PC-3 (cell line): Measurements from ENCODE around the gene MAML3. TPM values are rescaled to one million over a fixed set of nuclear protein-coding genes. Genes with fewer than 3 reads are reported as not detected.

Experiments used
- ATAC-seq: fragments of 200-7000 bp; cut with Tn5 transposase; 2 replicates; pipeline ENCODE4 v1.9.1; 2020; ENCODE audit warnings: mild to moderate bottlenecking, moderate library complexity
- BruUV-seq: library from RNA; stranded (reverse); fragments of 400-500 nt; replicated peaks from 2 replicates; lab custom pipeline; 2021; lab: Mats Ljungman, UMichigan
- CTCF ChIA-PET: fragments of 300-600 bp; sonication (Branson Sonifier 250); formaldehyde crosslinking; loops from one replicate; lab custom pipeline; 2022; ENCODE audit warnings: antibody characterized with exemption; lab: Charles Lee
- POLR2A ChIA-PET: fragments of 300-600 bp; sonication (Branson Sonifier 250); formaldehyde crosslinking; loops from one replicate; lab custom pipeline; 2022; ENCODE audit warnings: antibody characterized with exemption; ENCODE audit not compliant: unreplicated experiment; lab: Charles Lee
- DNase-seq: peaks from one replicate; pipeline ENCODE4 v3.0.0-alpha.2; 2015
- H2AFZ ChIP-seq: fragments of 300-600 bp; sonication (generic); 2 replicates; pipeline ENCODE4 v1.6.0; 2016; ENCODE audit warnings: antibody characterized with exemption, low read length
- H3F3A ChIP-seq: fragments of 300-600 bp; sonication (generic); one replicate; pipeline ENCODE4 v1.6.0; 2017; ENCODE audit warnings: antibody characterized with exemption, low read length, control low read depth, mild to moderate bottlenecking; ENCODE audit not compliant: unreplicated experiment
- H3K27ac ChIP-seq: fragments of 300-600 bp; sonication (generic); 2 replicates; pipeline ENCODE4 v1.5.1; 2016; ENCODE audit warnings: mild to moderate bottlenecking, low read length
- H3K27me3 ChIP-seq: fragments of 300-600 bp; sonication (generic); 2 replicates; pipeline ENCODE4 v1.6.1; 2016; ENCODE audit warnings: low read length, mixed read lengths
- H3K36me3 ChIP-seq: fragments of 300-600 bp; sonication (generic); 2 replicates; pipeline ENCODE4 v1.6.1; 2016; ENCODE audit warnings: low read depth, mixed run types, low read length, mixed read lengths
- H3K4me1 ChIP-seq: fragments of 300-600 bp; sonication (generic); 2 replicates; pipeline ENCODE4 v1.5.1; 2016; ENCODE audit warnings: low read length; ENCODE audit not compliant: insufficient read depth
- H3K4me2 ChIP-seq: fragments of 300-600 bp; sonication (generic); 2 replicates; pipeline ENCODE4 v1.6.0; 2016; ENCODE audit warnings: low read length
- H3K4me3 ChIP-seq: fragments of 300-600 bp; sonication (generic); 2 replicates; pipeline ENCODE4 v1.5.1; 2016; ENCODE audit warnings: mild to moderate bottlenecking, low read length, mixed read lengths
- H3K79me2 ChIP-seq: fragments of 300-600 bp; sonication (generic); 2 replicates; pipeline ENCODE4 v1.6.1; 2017; ENCODE audit warnings: low read length, mixed read lengths
- H3K9ac ChIP-seq: fragments of 300-600 bp; sonication (generic); 2 replicates; pipeline ENCODE4 v1.6.0; 2016; ENCODE audit warnings: mild to moderate bottlenecking, low read length
- H3K9me2 ChIP-seq: fragments of 300-600 bp; sonication (generic); replicated peaks from 2 replicates; pipeline ENCODE4 v1.6.1; 2016; ENCODE audit warnings: mixed run types, low read length, mixed read lengths
- H3K9me3 ChIP-seq: fragments of 300-600 bp; sonication (generic); 2 replicates; pipeline ENCODE4 v1.6.1; 2016; ENCODE audit warnings: low read length, mixed read lengths
- H4K20me1 ChIP-seq: fragments of 300-600 bp; sonication (generic); 2 replicates; pipeline ENCODE4 v1.6.1; 2016; ENCODE audit warnings: low read length, mixed read lengths
- CTCF ChIP-seq: fragments of 300-600 bp; sonication (generic); conservative IDR thresholded peaks from 2 replicates; pipeline ENCODE4 v1.5.1; 2017; ENCODE audit warnings: antibody characterized with exemption, low read depth, mild to moderate bottlenecking, low read length
- EZH2 ChIP-seq: fragments of 300-600 bp; sonication (generic); IDR thresholded peaks from one replicate; pipeline ENCODE4 v1.6.1; 2017; ENCODE audit warnings: antibody characterized with exemption, mild to moderate bottlenecking, low read length; ENCODE audit not compliant: unreplicated experiment
- EZH2phosphoT487 ChIP-seq: fragments of 300-600 bp; sonication (generic); IDR thresholded peaks from 2 replicates; pipeline ENCODE4 v1.6.1; 2018; ENCODE audit warnings: mild to moderate bottlenecking, antibody characterized with exemption, low read length, borderline replicate concordance
- intact Hi-C: fragments of 100-400 bp; cut with micrococcal nuclease; formaldehyde crosslinking; loops from 2 replicates; pipeline ENCODE4 v1.9.0; 2023
- total RNA-seq: library from RNA; depleted of rRNA; stranded (reverse); fragments of >200 nt; gene quantifications from 2 replicates; pipeline ENCODE4 v1.2.3, GENCODE V29; 2014

The MAML3 gene
- total RNA-seq, 1 experiment from 2014 or later, result 4.3 TPM

- Histone ChIP-seq H3K4me2 (peak overlapping the region; percentile 29), H3K4me3 (no peak overlapping the region), H4K20me1 (no peaks in the 10 kb centered on the region), H3K79me2 (no peaks in the 10 kb centered on the region), H3K4me1 (peaks cover 11% of the 10 kb centered on the region), H3K9me2 (no peaks in the 10 kb centered on the region), H3F3A (no peaks in the 10 kb centered on the region), H3K27me3 (no peaks in the 10 kb centered on the region), H3K9me3 (no peaks in the 10 kb centered on the region), H3K36me3 (no peaks in the 10 kb centered on the region), H2AFZ (no peak overlapping the region), H3K27ac (peak overlapping the region; percentile 77), H3K9ac (no peak overlapping the region)
- CTCF ChIA-PET, result interaction anchor here (0.6 to 0.7 kb wide), 2 partner anchors 385 to 700 kb away, joined by 3 read pairs; no protein-coding TSS in a partner anchor
- TF ChIP-seq CTCF, result no peak
- no peak for TF ChIP-seq EZH2phosphoT487
- TF ChIP-seq EZH2, result no peak
- POLR2A ChIA-PET, result no interaction called here
- intact Hi-C loops, result no loop called here
- no TSS peak for BruUV-seq
- DNase-seq, result peak; percentile 87
- ATAC-seq, result peak; percentile 100
Observed at GRCh38 chr4:139872274-139872673, 281.7 kb downstream of the MAML3 start.

GRCh38 chr4:139869810-139870209 lies 284.2 kb downstream of the MAML3 start:
- no peak overlapping the region for H3K4me3 ChIP-seq
- H3K9me2 ChIP-seq, result no peaks in the 10 kb centered on the region
- H3K4me2 ChIP-seq, result no peak overlapping the region
- no peak overlapping the region for H2AFZ ChIP-seq
- ATAC-seq (no peak), DNase-seq (no peak)
- H3K9me3 ChIP-seq, result no peaks in the 10 kb centered on the region
- no peaks in the 10 kb centered on the region for H3F3A ChIP-seq
- no peaks in the 10 kb centered on the region for H3K36me3 ChIP-seq
- H3K27ac ChIP-seq, result no peak overlapping the region
- H3K27me3 ChIP-seq, result no peaks in the 10 kb centered on the region
- H3K9ac ChIP-seq, result no peak overlapping the region
- ChIA-PET CTCF (no interaction called here), POLR2A (no interaction called here)
- H3K79me2 ChIP-seq, result no peaks in the 10 kb centered on the region
- peaks cover 17% of the 10 kb centered on the region for H3K4me1 ChIP-seq
- intact Hi-C loops, result loop anchor here (10.0 kb wide), 1 partner anchor 135 kb away; no protein-coding TSS in a partner anchor
- BruUV-seq, result no TSS peak
- no peaks in the 10 kb centered on the region for H4K20me1 ChIP-seq
- TF ChIP-seq EZH2 (no peak), CTCF (no peak), EZH2phosphoT487 (no peak)

GRCh38 chr4:139866276-139866962 lies 287.6 kb downstream of the MAML3 start:
- ATAC-seq (no peak), DNase-seq (no peak)
- no peak overlapping the region for H3K4me2 ChIP-seq
- no peak overlapping the region for H2AFZ ChIP-seq
- no peaks in the 10 kb centered on the region for H3F3A ChIP-seq
- no peak overlapping the region for H3K4me3 ChIP-seq
- no peak overlapping the region for H3K9ac ChIP-seq
- no peaks in the 10 kb centered on the region for H3K27me3 ChIP-seq
- H3K9me3 ChIP-seq, result no peaks in the 10 kb centered on the region
- H3K36me3 ChIP-seq, result no peaks in the 10 kb centered on the region
- BruUV-seq, result no TSS peak
- H4K20me1 ChIP-seq, result no peaks in the 10 kb centered on the region
- peaks cover 8% of the 10 kb centered on the region for H3K4me1 ChIP-seq
- TF ChIP-seq EZH2phosphoT487 (no peak), CTCF (no peak), EZH2 (no peak)
- H3K27ac ChIP-seq, result no peak overlapping the region
- no peaks in the 10 kb centered on the region for H3K9me2 ChIP-seq
- intact Hi-C loops, result loop anchor here (10.0 kb wide), 1 partner anchor 138 kb away; no protein-coding TSS in a partner anchor
- ChIA-PET POLR2A (no interaction called here), CTCF (no interaction called here)
- H3K79me2 ChIP-seq, result no peaks in the 10 kb centered on the region
